ENCODE data around the gene RAB23. TPM values are rescaled to one million over a fixed set of nuclear protein-coding genes. Genes with fewer than 3 reads are reported as not detected.

The RAB23 gene
- total RNA-seq = 9.1 and 11.9 TPM in 2 replicates
- polyA plus RNA-seq = 14.7 and 21.3 TPM in 2 replicates

DNA sequence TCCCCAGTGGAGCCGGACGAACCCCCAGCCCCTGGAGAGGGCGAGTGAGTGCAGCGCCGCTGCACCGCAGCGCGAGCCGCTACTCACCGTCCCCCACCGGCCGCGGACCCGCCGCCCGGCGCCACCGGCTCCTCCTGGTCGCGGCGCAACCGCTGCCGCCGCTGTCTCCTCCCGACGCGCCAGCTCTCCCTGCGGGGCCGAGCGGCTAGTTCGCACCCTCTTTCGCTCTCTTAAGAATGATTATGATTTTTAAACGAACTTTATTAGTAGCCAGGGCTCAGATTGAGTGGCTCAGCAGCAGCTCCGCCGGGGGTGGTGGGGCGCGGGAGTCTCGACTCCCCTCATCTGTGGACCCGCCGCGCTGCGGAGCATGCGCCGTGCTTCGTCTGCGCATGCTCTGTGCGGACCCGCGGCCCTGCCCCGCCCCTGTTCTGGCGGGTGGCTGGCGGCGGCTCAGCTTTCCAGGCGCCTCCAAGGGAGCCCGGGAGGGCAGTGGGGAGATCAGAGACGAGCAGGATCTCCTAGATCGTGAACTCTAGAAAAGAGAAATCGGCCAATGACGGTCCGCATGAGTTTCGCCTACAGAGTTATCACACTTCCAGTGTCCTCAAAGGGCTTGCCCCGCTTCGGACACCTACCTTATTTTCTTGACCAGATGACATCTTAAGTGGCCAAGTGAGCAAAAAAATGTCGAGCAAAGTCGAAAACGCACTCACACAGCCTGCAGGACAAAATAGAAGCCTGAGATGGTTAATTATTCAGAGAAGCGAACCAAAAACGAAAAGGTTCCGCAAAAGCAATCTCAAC is at the start of gene RAB23:
Gene RAB23, minus strand, starts transcription at position 372 of the 807 bp plus-strand sequence. CDS start 11,927 bp downstream, outside the sequence.
- Histone ChIP-seq H3K27me3 (no peaks in the 10 kb centered on the region), H3K36me3 (no peaks in the 10 kb centered on the region), H3K4me3 (peak within 1 kb of the TSS; percentile 94), H3K27ac (peak within 1 kb of the TSS; percentile 78), H3K4me1 (ENCODE audit: low read depth) (peaks cover 10% of the 10 kb centered on the region), H3K9me3 (ENCODE audit: low read depth) (no peaks in the 10 kb centered on the region)
- TF ChIP-seq, protein P1, sequence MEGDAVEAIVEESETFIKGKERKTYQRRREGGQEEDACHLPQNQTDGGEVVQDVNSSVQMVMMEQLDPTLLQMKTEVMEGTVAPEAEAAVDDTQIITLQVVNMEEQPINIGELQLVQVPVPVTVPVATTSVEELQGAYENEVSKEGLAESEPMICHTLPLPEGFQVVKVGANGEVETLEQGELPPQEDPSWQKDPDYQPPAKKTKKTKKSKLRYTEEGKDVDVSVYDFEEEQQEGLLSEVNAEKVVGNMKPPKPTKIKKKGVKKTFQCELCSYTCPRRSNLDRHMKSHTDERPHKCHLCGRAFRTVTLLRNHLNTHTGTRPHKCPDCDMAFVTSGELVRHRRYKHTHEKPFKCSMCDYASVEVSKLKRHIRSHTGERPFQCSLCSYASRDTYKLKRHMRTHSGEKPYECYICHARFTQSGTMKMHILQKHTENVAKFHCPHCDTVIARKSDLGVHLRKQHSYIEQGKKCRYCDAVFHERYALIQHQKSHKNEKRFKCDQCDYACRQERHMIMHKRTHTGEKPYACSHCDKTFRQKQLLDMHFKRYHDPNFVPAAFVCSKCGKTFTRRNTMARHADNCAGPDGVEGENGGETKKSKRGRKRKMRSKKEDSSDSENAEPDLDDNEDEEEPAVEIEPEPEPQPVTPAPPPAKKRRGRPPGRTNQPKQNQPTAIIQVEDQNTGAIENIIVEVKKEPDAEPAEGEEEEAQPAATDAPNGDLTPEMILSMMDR (IDR thresholded peaks at IDR 0.05; ENCODE audit: low read depth, low read length) = peak; percentile 12
- peak; percentile 88 to 91 for DNase-seq (ENCODE audit: low read depth in 1 of 2, low spot score in 1 of 2)

DNA sequence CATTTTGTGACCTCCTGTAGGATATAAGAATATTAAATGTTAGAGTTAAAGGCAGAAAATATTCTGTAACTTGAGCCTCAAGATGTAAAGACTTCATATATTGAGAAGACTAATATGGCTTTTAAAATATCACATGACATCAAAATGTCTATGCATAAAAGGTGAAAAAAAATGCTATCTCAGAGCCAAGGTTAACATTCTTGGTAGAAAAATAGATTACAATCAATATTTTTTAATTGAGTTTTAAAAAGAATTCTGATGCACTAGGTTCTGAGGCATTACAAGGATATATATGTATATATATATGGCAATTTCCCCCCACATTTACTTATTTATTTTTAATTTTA is 46.2 kb upstream of the RAB23 start:
- Histone ChIP-seq H3K9me3 (ENCODE audit: low read depth) (no peaks in the 10 kb centered on the region), H3K4me3 (no peak overlapping the region), H3K27me3 (no peaks in the 10 kb centered on the region), H3K36me3 (no peaks in the 10 kb centered on the region), H3K4me1 (ENCODE audit: low read depth) (no peaks in the 10 kb centered on the region), H3K27ac (no peak overlapping the region)
- no peak for DNase-seq (ENCODE audit: low read depth in 1 of 2, low spot score in 1 of 2)
- TF ChIP-seq, protein P1 (IDR thresholded peaks at IDR 0.05; ENCODE audit: low read depth, low read length) = no peak

DNA sequence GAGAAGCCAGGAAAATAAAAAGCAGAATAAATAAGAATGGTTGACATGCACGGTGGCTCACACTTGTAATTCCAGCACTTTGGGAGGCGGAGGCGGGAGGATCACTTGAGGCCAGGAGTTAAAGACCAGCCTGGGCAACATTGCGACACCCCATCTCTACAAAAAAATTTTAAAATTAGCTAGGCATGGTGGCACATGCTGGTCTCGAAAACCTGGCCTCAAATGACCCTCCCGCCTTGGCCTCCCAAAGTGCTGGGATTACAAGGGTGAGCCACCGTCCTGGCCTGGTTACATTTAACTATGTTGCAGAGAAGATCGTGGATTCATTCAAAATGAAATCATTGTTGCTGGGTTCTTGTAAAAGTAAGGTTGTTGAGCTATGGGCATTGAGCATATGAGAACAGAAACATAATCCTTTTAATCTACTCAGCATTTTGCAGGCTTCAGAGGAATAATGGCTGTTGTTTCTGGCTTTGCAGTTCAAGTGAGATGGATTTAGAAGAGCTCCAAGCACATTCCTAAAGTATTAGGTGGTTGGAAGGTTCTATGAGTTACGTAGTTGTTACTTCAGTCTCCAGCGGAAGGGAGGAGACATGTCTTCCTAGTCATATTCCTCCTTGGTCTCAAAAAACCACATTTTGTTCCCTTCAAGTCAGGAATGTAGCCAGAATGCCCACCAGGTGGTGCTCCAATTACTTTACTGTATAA is 45.6 kb upstream of the RAB23 start:
- Histone ChIP-seq H3K27me3 (no peaks in the 10 kb centered on the region), H3K4me3 (no peak overlapping the region), H3K36me3 (no peaks in the 10 kb centered on the region), H3K4me1 (ENCODE audit: low read depth) (no peaks in the 10 kb centered on the region), H3K9me3 (ENCODE audit: low read depth) (no peaks in the 10 kb centered on the region), H3K27ac (no peak overlapping the region)
- peak; percentile 35 to 97 for DNase-seq (ENCODE audit: low read depth in 1 of 2, low spot score in 1 of 2)
- TF ChIP-seq, protein P1 (IDR thresholded peaks at IDR 0.05; ENCODE audit: low read depth, low read length) = peak; percentile 65

DNA sequence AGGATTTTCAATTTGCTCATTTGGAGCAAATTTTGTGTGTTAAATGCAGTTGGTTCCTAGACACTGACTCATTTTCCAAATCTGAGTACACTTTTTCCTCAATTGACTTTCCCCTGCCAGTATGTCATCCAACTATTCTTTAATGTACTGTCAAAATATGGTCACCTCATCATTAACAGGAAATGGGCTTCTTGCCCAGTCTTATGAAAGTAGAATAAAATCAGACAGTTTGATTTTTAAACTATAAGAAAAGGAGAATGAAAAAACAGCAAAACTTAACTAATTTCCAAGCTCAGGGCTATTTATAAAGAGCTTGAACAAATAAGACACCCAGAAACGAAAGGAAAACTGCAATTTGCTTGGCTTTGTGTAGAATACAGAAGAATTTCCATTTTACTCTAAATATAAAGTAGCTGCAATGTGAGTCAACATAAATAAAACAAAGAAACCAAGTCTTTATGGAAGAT is 43.7 kb upstream of the RAB23 start:
- DNase-seq (ENCODE audit: low read depth in 1 of 2, low spot score in 1 of 2) = peak in 1 of 2 donors; percentile 27
- Histone ChIP-seq H3K27me3 (no peaks in the 10 kb centered on the region), H3K27ac (no peak overlapping the region), H3K36me3 (no peaks in the 10 kb centered on the region), H3K9me3 (ENCODE audit: low read depth) (no peaks in the 10 kb centered on the region), H3K4me3 (no peak overlapping the region), H3K4me1 (ENCODE audit: low read depth) (no peaks in the 10 kb centered on the region)
- TF ChIP-seq, protein P1 (IDR thresholded peaks at IDR 0.05; ENCODE audit: low read depth, low read length) = no peak

DNA sequence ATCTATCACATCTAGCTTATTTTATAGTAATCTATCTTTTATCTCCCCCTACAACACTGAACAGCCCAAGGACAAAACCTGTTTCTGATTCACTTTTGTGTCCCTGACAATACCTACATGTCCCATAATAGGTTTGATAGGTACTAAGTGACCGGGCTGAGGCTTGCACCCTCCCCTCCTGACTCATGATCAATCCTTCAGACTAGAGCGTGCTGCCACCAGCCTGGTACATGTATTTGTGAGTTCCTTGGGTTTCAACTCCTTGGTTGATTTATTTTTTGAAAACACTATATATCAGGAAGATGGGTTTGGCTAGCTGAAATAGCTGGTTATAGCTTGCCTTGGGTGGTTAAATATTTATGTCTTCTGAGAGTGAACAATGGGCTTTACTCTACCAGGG is 41.6 kb upstream of the RAB23 start:
- H3K4me1 ChIP-seq (ENCODE audit: low read depth) = no peaks in the 10 kb centered on the region
- H3K4me3 ChIP-seq = no peak overlapping the region
- H3K27me3 ChIP-seq = no peaks in the 10 kb centered on the region
- DNase-seq (ENCODE audit: low read depth in 1 of 2, low spot score in 1 of 2) = no peak
- no peaks in the 10 kb centered on the region for H3K36me3 ChIP-seq
- TF ChIP-seq, protein P1 (IDR thresholded peaks at IDR 0.05; ENCODE audit: low read depth, low read length) = no peak
- no peak overlapping the region for H3K27ac ChIP-seq
- H3K9me3 ChIP-seq (ENCODE audit: low read depth) = no peaks in the 10 kb centered on the region

Data from cardiac muscle cell (in vitro differentiated cells and primary cell).